ENCODE measurements around the gene HOXB7. TPM values are rescaled to one million over a fixed set of nuclear protein-coding genes. Genes with fewer than 3 reads are reported as not detected.

The HOXB7 gene
- total and polyA plus RNA-seq, 2 of the 13 experiments (the other 11 are each of a cell fraction or from before 2014, with no cell fraction given): 0.04 TPM; not detected in 1

- TF ChIP-seq KDM4B (CRISPR knock-in tag; IDR thresholded peaks at IDR 0.05): no peak
- TF ChIP-seq, protein P1, sequence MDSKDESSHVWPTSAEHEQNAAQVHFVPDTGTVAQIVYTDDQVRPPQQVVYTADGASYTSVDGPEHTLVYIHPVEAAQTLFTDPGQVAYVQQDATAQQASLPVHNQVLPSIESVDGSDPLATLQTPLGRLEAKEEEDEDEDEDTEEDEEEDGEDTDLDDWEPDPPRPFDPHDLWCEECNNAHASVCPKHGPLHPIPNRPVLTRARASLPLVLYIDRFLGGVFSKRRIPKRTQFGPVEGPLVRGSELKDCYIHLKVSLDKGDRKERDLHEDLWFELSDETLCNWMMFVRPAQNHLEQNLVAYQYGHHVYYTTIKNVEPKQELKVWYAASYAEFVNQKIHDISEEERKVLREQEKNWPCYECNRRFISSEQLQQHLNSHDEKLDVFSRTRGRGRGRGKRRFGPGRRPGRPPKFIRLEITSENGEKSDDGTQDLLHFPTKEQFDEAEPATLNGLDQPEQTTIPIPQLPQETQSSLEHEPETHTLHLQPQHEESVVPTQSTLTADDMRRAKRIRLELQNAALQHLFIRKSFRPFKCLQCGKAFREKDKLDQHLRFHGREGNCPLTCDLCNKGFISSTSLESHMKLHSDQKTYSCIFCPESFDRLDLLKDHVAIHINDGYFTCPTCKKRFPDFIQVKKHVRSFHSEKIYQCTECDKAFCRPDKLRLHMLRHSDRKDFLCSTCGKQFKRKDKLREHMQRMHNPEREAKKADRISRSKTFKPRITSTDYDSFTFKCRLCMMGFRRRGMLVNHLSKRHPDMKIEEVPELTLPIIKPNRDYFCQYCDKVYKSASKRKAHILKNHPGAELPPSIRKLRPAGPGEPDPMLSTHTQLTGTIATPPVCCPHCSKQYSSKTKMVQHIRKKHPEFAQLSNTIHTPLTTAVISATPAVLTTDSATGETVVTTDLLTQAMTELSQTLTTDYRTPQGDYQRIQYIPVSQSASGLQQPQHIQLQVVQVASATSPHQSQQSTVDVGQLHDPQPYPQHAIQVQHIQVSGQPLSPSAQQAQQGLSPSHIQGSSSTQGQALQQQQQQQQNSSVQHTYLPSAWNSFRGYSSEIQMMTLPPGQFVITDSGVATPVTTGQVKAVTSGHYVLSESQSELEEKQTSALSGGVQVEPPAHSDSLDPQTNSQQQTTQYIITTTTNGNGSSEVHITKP (CRISPR knock-in tag; IDR thresholded peaks at IDR 0.05; ENCODE audit: low read depth): no peak
- no peak for TF ChIP-seq MEF2D (CRISPR knock-in tag; IDR thresholded peaks at IDR 0.05)
- 0 out of 2 replicates have a peak, but pooled peaks have one; percentile 11 for TF ChIP-seq ZNF687 (CRISPR knock-in tag; IDR thresholded peaks at IDR 0.05)
These were observed 12.8 kb downstream of the HOXB7 start (continued) for GRCh38 chr17:48597778-48598631.

Measured in HepG2 (cell line).